SK-N-SH (cell line): ENCODE results near the gene MVP. TPM values are rescaled to one million over a fixed set of nuclear protein-coding genes. Genes with fewer than 3 reads are reported as not detected.

Source experiments
- CTCF ChIA-PET: fragments of 300-600, 350-600 bp; formaldehyde crosslinking; extraction: SDS; loops from one replicate; lab custom pipeline; 2021; lab: Yijun Ruan, JAX
- POLR2A ChIA-PET: fragments of 350-600 bp; sonication (Branson Sonifier 250); formaldehyde crosslinking; extraction: SDS; loops from one replicate; lab custom pipeline; 2020; ENCODE audit warnings: antibody characterized with exemption, inconsistent platforms; lab: Yijun Ruan, JAX
- DNase-seq: peaks from one replicate; pipeline ENCODE4 v3.0.0; 2012
- H2AFZ ChIP-seq: fragments of 200-600 bp; sonication (generic); 2 replicates; pipeline ENCODE4 v1.8.1; 2016; ENCODE audit warnings: antibody characterized with exemption, mild to moderate bottlenecking, low read depth
- H3F3A ChIP-seq: fragments of 200-600 bp; sonication (generic); replicated peaks from 2 replicates; pipeline ENCODE3; 2016; ENCODE audit warnings: antibody characterized with exemption, mild to moderate bottlenecking; ENCODE audit not compliant: insufficient read depth
- H3K27ac ChIP-seq, 2 experiments: fragments of 200-500 bp in 1 of 2; fragments of 200-600 bp in 1 of 2; sonication (Bioruptor generic) in 1 of 2; sonication (generic), shearing (Covaris generic) in 1 of 2; 2 replicates each; pipeline versions ENCODE4 v1.5.1 to v1.6.1; 2014 to 2016; ENCODE audit warnings: low read depth in 2 of 2, inconsistent platforms in 1 of 2, low read length in 1 of 2, mild to moderate bottlenecking in 1 of 2, mixed read lengths in 1 of 2
- H3K27me3 ChIP-seq: fragments of 200-600 bp; sonication (generic), shearing (Covaris generic); 2 replicates; pipeline ENCODE4 v1.6.1; 2016; ENCODE audit warnings: mixed run types; ENCODE audit not compliant: insufficient read depth
- H3K36me3 ChIP-seq, 2 experiments: fragments of 200-500 bp in 1 of 2; fragments of 200-600 bp in 1 of 2; sonication (Bioruptor generic) in 1 of 2; sonication (generic) in 1 of 2; replicated peaks in 1 of 2; 2 replicates each; pipeline versions ENCODE3 to v1.5.1; 2014 to 2016; ENCODE audit warnings: low read length in 1 of 2, mild to moderate bottlenecking in 1 of 2; ENCODE audit not compliant: insufficient read depth in 2 of 2, control insufficient read depth in 1 of 2
- H3K4me1 ChIP-seq, 2 experiments: fragments of 200-500 bp in 1 of 2; fragments of 200-600 bp in 1 of 2; sonication (Bioruptor generic) in 1 of 2; sonication (generic), shearing (Covaris generic) in 1 of 2; 2 replicates each; pipeline versions ENCODE4 v1.5.1 to v1.6.1; 2014 to 2016; ENCODE audit warnings: low read depth in 1 of 2, low read length in 1 of 2, mixed run types in 1 of 2; ENCODE audit not compliant: insufficient read depth in 2 of 2, control insufficient read depth in 1 of 2
- H3K4me2 ChIP-seq: fragments of 200-600 bp; sonication (generic), shearing (Covaris generic); 2 replicates; pipeline ENCODE4 v1.6.1; 2017; ENCODE audit warnings: mixed run types
- H3K4me3 ChIP-seq, 2 experiments: fragments of 200-500 bp in 1 of 2; fragments of 200-600 bp in 1 of 2; sonication (Bioruptor generic) in 1 of 2; sonication (generic), shearing (Covaris generic) in 1 of 2; 2 replicates each; pipeline versions ENCODE4 v1.5.1 to v1.8.1; 2014 to 2016; ENCODE audit warnings: low read depth in 2 of 2, inconsistent platforms in 1 of 2, low read length in 1 of 2, mild to moderate bottlenecking in 1 of 2, mixed read lengths in 1 of 2, moderate library complexity in 1 of 2
- H3K79me2 ChIP-seq: fragments of 200-600 bp; sonication (generic); 2 replicates; pipeline ENCODE4 v1.8.1; 2017; ENCODE audit warnings: mild to moderate bottlenecking; ENCODE audit not compliant: insufficient read depth
- H3K9ac ChIP-seq: fragments of 200-600 bp; sonication (generic); 2 replicates; pipeline ENCODE4 v1.6.1; 2017; ENCODE audit warnings: mixed run types
- H3K9me2 ChIP-seq: fragments of 200-600 bp; sonication (generic); 2 replicates; pipeline ENCODE4 v1.6.1; 2017; ENCODE audit warnings: mixed run types
- H3K9me3 ChIP-seq: fragments of 200-600 bp; sonication (generic); 2 replicates; pipeline ENCODE4 v1.6.1; 2017; ENCODE audit warnings: mixed run types, mild to moderate bottlenecking, moderate library complexity
- H4K20me1 ChIP-seq: fragments of 200-600 bp; sonication (generic); 2 replicates; pipeline ENCODE4 v1.6.1; 2017; ENCODE audit warnings: mild to moderate bottlenecking, mixed run types; ENCODE audit not compliant: insufficient read depth
- CHD2 ChIP-seq: fragments of 150-350 bp; IDR thresholded peaks from 2 replicates; pipeline ENCODE4 v1.6.1; 2018; ENCODE audit warnings: low read length; ENCODE audit not compliant: partially characterized antibody
- CTCF ChIP-seq: fragments of 200-600 bp; sonication (generic); IDR thresholded peaks from 2 replicates; pipeline ENCODE4 v1.6.1; 2017; ENCODE audit warnings: antibody characterized with exemption, mild to moderate bottlenecking, moderate library complexity
- ELF1 ChIP-seq: IDR thresholded peaks from 2 replicates; pipeline ENCODE4 v1.4.0; 2012
- EZH2phosphoT487 ChIP-seq: fragments of 200-600 bp; sonication (generic); IDR thresholded peaks from 2 replicates; pipeline ENCODE4 v1.6.1; 2017; ENCODE audit warnings: low read depth, mixed run types, mild to moderate bottlenecking, antibody characterized with exemption, moderate library complexity, borderline replicate concordance
- FOSL2 ChIP-seq: IDR thresholded peaks from 2 replicates; pipeline ENCODE4 v1.4.0; 2012; ENCODE audit warnings: low read depth, mild to moderate bottlenecking, moderate library complexity, borderline replicate concordance
- FOXJ3 ChIP-seq: sonication (generic); formaldehyde crosslinking; IDR thresholded peaks from 2 replicates; pipeline ENCODE4 v1.5.1; 2020; ENCODE audit warnings: mild to moderate bottlenecking, missing genetic modification reagents
- GABPA ChIP-seq: IDR thresholded peaks from 2 replicates; pipeline ENCODE4 v1.4.0; 2012; ENCODE audit warnings: low read depth, mild to moderate bottlenecking
- IRF3 ChIP-seq: fragments of 150-350 bp; IDR thresholded peaks from 2 replicates; pipeline ENCODE4 v1.6.1; 2016; ENCODE audit warnings: mild to moderate bottlenecking, low read depth, low read length
- MAX ChIP-seq: IDR thresholded peaks from 2 replicates; pipeline ENCODE4 v1.4.0; 2012; ENCODE audit warnings: low read depth
- MXI1 ChIP-seq: IDR thresholded peaks from 2 replicates; pipeline ENCODE4 v1.6.1; 2012; ENCODE audit warnings: mild to moderate bottlenecking, low read depth, low read length, improper control_type of control experiment
- NFIC ChIP-seq: IDR thresholded peaks from 2 replicates; pipeline ENCODE4 v1.4.0; 2012; ENCODE audit warnings: borderline replicate concordance
- PBX3 ChIP-seq: IDR thresholded peaks from 2 replicates; pipeline ENCODE4; 2012
- POLR2AphosphoS5 ChIP-seq: IDR thresholded peaks from 2 replicates; pipeline ENCODE4 v1.6.1; 2012; ENCODE audit warnings: low read depth, low read length
- RAD21 ChIP-seq: IDR thresholded peaks from 2 replicates; pipeline ENCODE4 v1.6.1; 2012; ENCODE audit warnings: mild to moderate bottlenecking, low read length
- RCOR1 ChIP-seq: fragments of 150-350 bp; IDR thresholded peaks from 2 replicates; pipeline ENCODE4 v1.6.1; 2017; ENCODE audit warnings: antibody characterized with exemption, low read length
- RFX5 ChIP-seq: IDR thresholded peaks from 2 replicates; pipeline ENCODE4 v1.6.1; 2012; ENCODE audit warnings: mild to moderate bottlenecking, improper control_type of control experiment, low read length
- TAF1 ChIP-seq: IDR thresholded peaks from 2 replicates; pipeline ENCODE4 v1.6.1; 2012; ENCODE audit warnings: low read depth, mild to moderate bottlenecking, low read length, moderate library complexity, borderline replicate concordance
- TEAD4 ChIP-seq: IDR thresholded peaks from 2 replicates; pipeline ENCODE4 v1.4.0; 2012; ENCODE audit warnings: mild to moderate bottlenecking, borderline replicate concordance; ENCODE audit not compliant: insufficient read depth
- USF1 ChIP-seq: IDR thresholded peaks from 2 replicates; pipeline ENCODE4 v1.4.0; 2012; ENCODE audit warnings: low read depth, borderline replicate concordance
- YY1 ChIP-seq: IDR thresholded peaks from 2 replicates; pipeline ENCODE4 v1.4.0; 2012; ENCODE audit warnings: low read depth, mild to moderate bottlenecking
- ZBTB33 ChIP-seq: IDR thresholded peaks from 2 replicates; pipeline ENCODE4 v1.4.0; 2012; ENCODE audit warnings: low read depth, borderline replicate concordance
- WGBS: methylation state at CpG from one replicate; pipeline ENCODE4 v1.1.6; 2017; ENCODE audit warnings: low lambda C conversion rate; 5-methylcytosine and 5-hydroxymethylcytosine counted together
- polyA plus RNA-seq, 3 experiments: library from polyadenylated mRNA; depleted of rRNA; stranded (reverse); fragments of >200 nt; gene quantifications; 2 replicates each; pipeline ENCODE4 v1.2.3, GENCODE V29; 2012

Gene MVP
- polyA plus RNA-seq, 1 of the 3 experiments (the other 2 are of a cell fraction) = 222 TPM

GRCh38 chr16:29850998-29851397 lies 30.7 kb downstream of the MVP start:
- no peak overlapping the region for H3K9ac ChIP-seq
- H4K20me1 ChIP-seq = no peaks in the 10 kb centered on the region
- ChIA-PET POLR2A (no interaction called here), CTCF (interaction anchor here (0.6 to 1.2 kb wide), 4 partner anchors 9 to 906 kb away, joined by 3 to 4 read pairs (median 4); no protein-coding TSS in a partner anchor)
- no peak overlapping the region for H3K4me3 ChIP-seq
- H2AFZ ChIP-seq = no peak overlapping the region
- peaks cover 0 to 3% of the 10 kb centered on the region in 2 experiments; a peak in 1 of 4 replicates for H3K4me1 ChIP-seq
- no peaks in the 10 kb centered on the region for H3K9me3 ChIP-seq
- no peak overlapping the region for H3K27ac ChIP-seq
- TF ChIP-seq CHD2 (no peak), ELF1 (no peak), GABPA (no peak), FOSL2 (no peak), RCOR1 (no peak), POLR2AphosphoS5 (no peak), EZH2phosphoT487 (no peak), PBX3 (no peak)
- no peaks in the 10 kb centered on the region for H3K9me2 ChIP-seq
- peaks cover 10 to 11% of the 10 kb centered on the region in 2 experiments for H3K36me3 ChIP-seq
- no peak for DNase-seq
- 95% methylated on average over 2 of the region's 3 CpGs for WGBS
- H3K27me3 ChIP-seq = no peaks in the 10 kb centered on the region
- H3K79me2 ChIP-seq = no peaks in the 10 kb centered on the region
- peaks cover 34% of the 10 kb centered on the region for H3F3A ChIP-seq
- no peak overlapping the region for H3K4me2 ChIP-seq

- Histone ChIP-seq H2AFZ (no peak overlapping the region), H3K4me3 (no peak overlapping the region), H3K4me2 (no peak overlapping the region), H3K79me2 (no peaks in the 10 kb centered on the region), H3K9me2 (no peaks in the 10 kb centered on the region), H3K9ac (no peak overlapping the region), H3K27me3 (no peaks in the 10 kb centered on the region), H4K20me1 (no peaks in the 10 kb centered on the region), H3K4me1 (peaks cover 0 to 13% of the 10 kb centered on the region in 2 experiments; a peak in 1 of 4 replicates), H3F3A (peaks cover 32% of the 10 kb centered on the region), H3K27ac (no peak overlapping the region), H3K9me3 (no peaks in the 10 kb centered on the region), H3K36me3 (no peaks in the 10 kb centered on the region)
- no peak for DNase-seq
- ChIA-PET POLR2A (no interaction called here), CTCF (interaction anchor here (1.0 to 2.1 kb wide), 4 partner anchors 9 to 33 kb away, joined by 3 to 4 read pairs (median 3); partner anchors contain the start of gene MVP)
- WGBS = 94% methylated on average over 7 of the region's 7 CpGs
- no peak for TF ChIP-seq CTCF
- TF ChIP-seq IRF3 = no peak
- no peak; the same call in 1 of the 2 replicates for TF ChIP-seq USF1
- no peak for TF ChIP-seq ZBTB33
- TF ChIP-seq MXI1 = no peak
- no peak for TF ChIP-seq FOSL2
- TF ChIP-seq MAX = no peak
- no peak for TF ChIP-seq RCOR1
- no peak for TF ChIP-seq POLR2AphosphoS5
- no peak for TF ChIP-seq RFX5
- TF ChIP-seq EZH2phosphoT487 = no peak
- no peak for TF ChIP-seq TAF1
- no peak for TF ChIP-seq FOXJ3
- TF ChIP-seq NFIC = no peak
- TF ChIP-seq YY1 = no peak
- TF ChIP-seq RAD21 = no peak
- no peak for TF ChIP-seq TEAD4
- TF ChIP-seq ELF1 = no peak
Measured at GRCh38 chr16:29852654-29853053, 32.4 kb downstream of the MVP start.
